ENCODE results near the gene CNOT11. TPM values are rescaled to one million over a fixed set of nuclear protein-coding genes. Genes with fewer than 3 reads are reported as not detected.

Gene CNOT11
- total and polyA plus RNA-seq, 2 donors (not counting 1 experiment from before 2014, with no cell fraction given) = 37.6 to 46.3 TPM

DNA sequence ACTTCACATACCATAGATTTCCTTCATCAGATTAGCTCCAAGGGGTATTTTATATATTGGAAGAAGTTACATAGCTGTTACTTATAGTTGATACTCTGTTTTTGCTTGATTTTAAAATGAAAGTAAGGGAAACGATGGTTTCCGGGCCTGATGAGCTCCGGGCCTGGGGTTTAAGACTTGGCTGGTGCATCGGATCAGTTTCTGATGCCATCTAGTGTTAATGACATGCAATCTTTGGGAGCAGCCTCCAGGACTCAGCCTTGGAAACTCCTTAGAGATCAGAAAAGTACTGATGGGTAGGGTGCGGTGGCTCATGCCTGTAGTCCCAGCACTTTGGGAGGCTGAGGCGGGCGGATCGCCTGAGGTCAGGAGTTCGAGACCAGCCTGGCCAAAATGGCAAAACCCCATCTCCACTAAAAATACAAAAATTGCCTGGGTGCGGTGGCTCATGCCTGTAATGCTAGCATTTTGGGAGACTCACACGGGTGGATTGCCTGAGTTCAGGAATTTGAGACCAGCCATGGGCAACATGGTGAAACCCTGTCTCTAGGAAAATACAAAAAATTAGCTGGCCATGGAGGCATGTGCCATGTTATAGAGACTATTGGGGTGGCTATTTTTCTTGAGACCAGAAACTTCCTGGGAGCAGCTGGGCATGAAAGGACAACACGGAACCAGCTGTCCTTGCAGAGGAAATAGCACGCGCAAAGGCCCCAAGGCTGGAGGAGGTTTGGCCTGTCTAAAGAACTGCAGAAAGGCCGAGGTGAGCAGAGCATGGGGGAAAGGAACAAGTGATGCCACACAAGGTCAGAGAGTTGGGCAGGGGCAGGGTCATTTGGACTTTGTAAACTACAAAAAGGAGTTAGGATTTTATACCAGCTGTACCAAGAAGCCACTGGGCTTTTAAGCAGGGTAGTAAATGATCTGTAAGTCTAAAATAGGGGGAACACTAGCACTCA, 46.9 kb upstream of the CNOT11 start:
- Histone ChIP-seq H4K20me1 (ENCODE audit: control insufficient read depth, insufficient read depth, low read length, poor library complexity, severe bottlenecking) (no peaks in the 10 kb centered on the region), H3K27ac (ENCODE audit: low read length in 2 of 2) (no peak overlapping the region), H3K36me3 (replicated peaks in 1 of 2; ENCODE audit: control extremely low read depth in 1 of 2, control insufficient read depth in 1 of 2, extremely low read depth in 1 of 2, insufficient read depth in 2 of 2, low read length in 1 of 2) (no peaks in the 10 kb centered on the region), H3K9me3 (ENCODE audit: control extremely low read depth in 1 of 3, control insufficient read depth in 2 of 3, insufficient read depth in 1 of 3, low read length in 2 of 3) (peaks cover 0 to 7% (median 6%) of the 10 kb centered on the region in 3 donors), H3K4me2 (replicated peaks; ENCODE audit: low read depth, low read length, poor library complexity, severe bottlenecking) (peak overlapping the region; percentile 66), H3K27me3 (replicated peaks in 1 of 4; ENCODE audit: control extremely low read depth in 1 of 4, control insufficient read depth in 3 of 4, insufficient read depth in 4 of 4, low read length in 3 of 4) (no peaks in the 10 kb centered on the region), H3K4me3 (ENCODE audit: control extremely low read depth in 1 of 5, extremely low read depth in 1 of 5, insufficient read depth in 1 of 5, low read depth in 2 of 5, low read length in 4 of 5) (peak overlapping the region in 1 of 5 experiments; percentile 41), H3K79me2 (ENCODE audit: control insufficient read depth, insufficient read depth, low read length) (no peaks in the 10 kb centered on the region), H3K9ac (ENCODE audit: low read length) (peak overlapping the region; percentile 55), H3K4me1 (ENCODE audit: control insufficient read depth in 2 of 2, insufficient read depth in 2 of 2, low read length in 2 of 2) (no peaks in the 10 kb centered on the region), H2AFZ (ENCODE audit: insufficient read depth, low read depth, low read length, poor library complexity, severe bottlenecking) (peak overlapping the region; percentile 75)
- Mint-ChIP-seq H3K4me3 (peak overlapping the region; percentile 66), H3K27ac (peak overlapping the region; percentile 26), H3K4me1 (peaks cover 7% of the 10 kb centered on the region), H3K9me3 (ENCODE audit: insufficient read depth) (no peaks in the 10 kb centered on the region), H3K27me3 (peaks cover 4% of the 10 kb centered on the region)
- 56% methylated on average over 15 of the region's 15 CpGs for WGBS (ENCODE audit: insufficient coverage)
- DNase-seq = peak; percentile 54
- intact Hi-C loops (cut with micrococcal nuclease) = loop anchor here (1.0 to 2.0 kb wide), 3 partner anchors 55 to 193 kb away; partner anchors contain the start of gene TBC1D8
- ChIA-PET POLR2A (interaction anchor here (0.9 to 3.0 kb wide), 2 partner anchors 32 to 193 kb away, joined by 3 to 8 read pairs; no protein-coding TSS in a partner anchor), CTCF (interaction anchor here (0.5 to 8.0 kb wide), 45 partner anchors 9 to 624 kb away, joined by 3 to 213 read pairs (median 5); partner anchors contain the start of genes RPL31 and TBC1D8)
- no peak for TF ChIP-seq EZH2 (IDR thresholded peaks at IDR 0.05; ENCODE audit: borderline replicate concordance, insufficient read depth, low read depth, low read length, poor library complexity, severe bottlenecking)
- TF ChIP-seq CTCF (IDR thresholded peaks at IDR 0.05) = peak; percentile 27
- peak; percentile 86 for ATAC-seq (ENCODE audit: low read depth)
